ENCODE results near the gene SEMA4C. TPM values are rescaled to one million over a fixed set of nuclear protein-coding genes. Genes with fewer than 3 reads are reported as not detected.
A peak's percentile ranks its signal among the peaks of the same experiment; 100 is the strongest.

The SEMA4C gene
- polyA plus RNA-seq, 3 donors: 0.08 to 5.7 (median 0.21) TPM

DNA sequence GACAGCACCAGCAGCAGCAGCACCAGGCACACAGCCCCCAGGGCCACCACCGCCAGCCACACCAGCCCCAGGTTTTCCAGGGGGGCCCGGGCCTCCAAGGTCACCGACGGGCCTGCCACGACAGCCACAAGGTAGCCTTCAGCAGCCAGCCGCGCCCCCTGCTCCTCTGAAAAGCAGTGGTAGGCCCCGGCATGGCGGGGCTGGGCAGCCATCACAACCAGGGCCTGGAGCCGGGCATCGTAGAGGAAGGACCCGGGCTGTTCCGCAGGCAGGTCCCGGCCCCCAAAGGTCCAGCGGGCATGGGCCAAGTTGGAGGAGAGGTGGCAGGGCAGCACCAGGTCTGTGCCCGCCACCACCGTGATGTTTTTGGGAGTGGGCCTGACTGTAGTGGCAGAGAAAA, 8.8 kb downstream of the SEMA4C start:
- H3K4me3 Mint-ChIP-seq: peak overlapping the region in 1 of 2 donors; percentile 46
- H3K4me2 ChIP-seq (replicated peaks; ENCODE audit: extremely low read depth, low read length, poor library complexity, severe bottlenecking): no peak overlapping the region
- no peak overlapping the region for H3K27ac ChIP-seq (ENCODE audit: low read depth in 1 of 2, low read length in 2 of 2)
- peaks cover 48 to 54% of the 10 kb centered on the region in 2 donors for H3K4me1 ChIP-seq (ENCODE audit: control insufficient read depth in 1 of 2, insufficient read depth in 2 of 2, low read length in 2 of 2)
- peaks cover 10% of the 10 kb centered on the region for H4K20me1 ChIP-seq (ENCODE audit: insufficient read depth, low read length)
- H3K79me2 ChIP-seq (ENCODE audit: insufficient read depth, low read length): peaks cover 13% of the 10 kb centered on the region
- H3K27me3 ChIP-seq (ENCODE audit: control insufficient read depth in 2 of 2, insufficient read depth in 2 of 2, low read length in 2 of 2): peaks cover 0 to 52% of the 10 kb centered on the region in 2 donors
- WGBS (ENCODE audit: insufficient coverage): 98% methylated on average over 8 of the region's 17 CpGs
- no peaks in the 10 kb centered on the region for H3K36me3 ChIP-seq (replicated peaks in 1 of 2; ENCODE audit: control insufficient read depth in 1 of 2, insufficient read depth in 2 of 2, low read length in 2 of 2)
- H2AFZ ChIP-seq (ENCODE audit: insufficient read depth, low read depth, low read length, poor library complexity, severe bottlenecking): no peak overlapping the region
- peaks cover 52% of the 10 kb centered on the region for H3K4me1 Mint-ChIP-seq
- H3K4me3 ChIP-seq (replicated peaks in 1 of 3; ENCODE audit: low read depth in 2 of 3, low read length in 3 of 3): no peak overlapping the region
- H3K36me3 Mint-ChIP-seq: peaks cover 18 to 27% of the 10 kb centered on the region in 2 donors
- intact Hi-C loops (cut with micrococcal nuclease): no loop called here
- TF ChIP-seq, protein P1, sequence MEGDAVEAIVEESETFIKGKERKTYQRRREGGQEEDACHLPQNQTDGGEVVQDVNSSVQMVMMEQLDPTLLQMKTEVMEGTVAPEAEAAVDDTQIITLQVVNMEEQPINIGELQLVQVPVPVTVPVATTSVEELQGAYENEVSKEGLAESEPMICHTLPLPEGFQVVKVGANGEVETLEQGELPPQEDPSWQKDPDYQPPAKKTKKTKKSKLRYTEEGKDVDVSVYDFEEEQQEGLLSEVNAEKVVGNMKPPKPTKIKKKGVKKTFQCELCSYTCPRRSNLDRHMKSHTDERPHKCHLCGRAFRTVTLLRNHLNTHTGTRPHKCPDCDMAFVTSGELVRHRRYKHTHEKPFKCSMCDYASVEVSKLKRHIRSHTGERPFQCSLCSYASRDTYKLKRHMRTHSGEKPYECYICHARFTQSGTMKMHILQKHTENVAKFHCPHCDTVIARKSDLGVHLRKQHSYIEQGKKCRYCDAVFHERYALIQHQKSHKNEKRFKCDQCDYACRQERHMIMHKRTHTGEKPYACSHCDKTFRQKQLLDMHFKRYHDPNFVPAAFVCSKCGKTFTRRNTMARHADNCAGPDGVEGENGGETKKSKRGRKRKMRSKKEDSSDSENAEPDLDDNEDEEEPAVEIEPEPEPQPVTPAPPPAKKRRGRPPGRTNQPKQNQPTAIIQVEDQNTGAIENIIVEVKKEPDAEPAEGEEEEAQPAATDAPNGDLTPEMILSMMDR (IDR thresholded peaks at IDR 0.05): no peak
- peaks cover 0 to 3% (median 0%) of the 10 kb centered on the region in 7 donors for H3K9me3 Mint-ChIP-seq
- H3K27ac Mint-ChIP-seq: no peak overlapping the region
- no peak for DNase-seq
- no peaks in the 10 kb centered on the region for H3K9me3 ChIP-seq (replicated peaks in 1 of 2; ENCODE audit: control insufficient read depth in 1 of 2, insufficient read depth in 1 of 2, low read length in 2 of 2)
- H3K27me3 Mint-ChIP-seq (ENCODE audit: low read depth in 3 of 3): peaks cover 31 to 64% (median 49%) of the 10 kb centered on the region in 3 donors
- no peak overlapping the region for H3K9ac ChIP-seq (ENCODE audit: insufficient read depth, low read length, poor library complexity, severe bottlenecking)

DNA sequence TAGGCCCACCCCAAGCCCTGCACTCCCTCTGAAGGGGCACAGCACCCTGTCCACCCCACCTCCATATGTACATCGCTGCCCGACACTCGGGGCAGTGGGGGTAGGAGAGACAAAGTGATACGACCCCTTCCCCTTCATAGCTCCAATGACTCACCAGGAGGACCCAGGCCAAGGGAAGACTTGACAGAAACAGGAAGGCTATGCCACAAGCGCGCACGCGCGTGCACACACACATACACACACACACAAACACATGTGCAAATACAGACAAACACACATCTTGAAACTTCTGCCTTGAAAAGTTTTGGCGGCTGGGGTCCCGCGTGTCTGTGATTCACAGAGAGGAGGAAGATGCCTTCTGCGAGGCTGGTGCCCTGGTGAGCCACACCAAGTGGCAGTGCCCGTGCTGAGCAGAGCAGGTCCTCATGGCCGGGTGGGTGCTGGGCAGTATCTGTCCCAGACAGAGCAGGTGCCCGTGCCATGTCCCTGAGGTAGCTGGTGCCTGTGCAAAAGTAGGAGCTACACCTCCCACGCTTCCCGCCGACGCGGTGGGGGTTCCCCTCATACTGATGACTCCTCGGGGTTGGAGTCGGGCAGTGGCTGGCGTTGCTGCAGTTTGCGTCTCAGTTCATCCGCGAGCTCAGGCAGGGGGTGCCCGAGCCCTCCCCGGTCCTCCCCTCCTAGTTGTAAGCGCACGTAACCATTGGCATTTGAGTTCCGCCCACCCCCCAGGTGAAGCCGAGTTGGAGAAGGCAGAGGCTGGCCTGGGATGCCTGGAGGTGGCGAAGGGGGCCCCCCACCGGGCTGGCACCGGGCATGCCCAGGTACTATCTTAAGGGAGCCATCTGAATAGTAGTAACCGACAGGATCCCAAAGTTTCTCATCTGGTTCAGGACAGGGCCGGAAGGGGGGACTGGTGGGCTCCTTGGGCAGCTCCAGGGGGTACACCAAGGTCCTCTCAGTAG, 9.5 kb downstream of the SEMA4C start:
- TF ChIP-seq, protein P1 (IDR thresholded peaks at IDR 0.05): no peak
- Histone ChIP-seq H3K27me3 (ENCODE audit: control insufficient read depth in 2 of 2, insufficient read depth in 2 of 2, low read length in 2 of 2) (peaks cover 0 to 44% of the 10 kb centered on the region in 2 donors), H2AFZ (ENCODE audit: insufficient read depth, low read depth, low read length, poor library complexity, severe bottlenecking) (no peak overlapping the region), H3K4me1 (ENCODE audit: control insufficient read depth in 1 of 2, insufficient read depth in 2 of 2, low read length in 2 of 2) (peaks cover 45 to 48% of the 10 kb centered on the region in 2 donors), H4K20me1 (ENCODE audit: insufficient read depth, low read length) (peaks cover 3% of the 10 kb centered on the region), H3K9ac (ENCODE audit: insufficient read depth, low read length, poor library complexity, severe bottlenecking) (no peak overlapping the region), H3K4me3 (replicated peaks in 1 of 3; ENCODE audit: low read depth in 2 of 3, low read length in 3 of 3) (no peak overlapping the region), H3K79me2 (ENCODE audit: insufficient read depth, low read length) (peaks cover 17% of the 10 kb centered on the region), H3K27ac (ENCODE audit: low read depth in 1 of 2, low read length in 2 of 2) (no peak overlapping the region), H3K36me3 (replicated peaks in 1 of 2; ENCODE audit: control insufficient read depth in 1 of 2, insufficient read depth in 2 of 2, low read length in 2 of 2) (no peaks in the 10 kb centered on the region), H3K4me2 (replicated peaks; ENCODE audit: extremely low read depth, low read length, poor library complexity, severe bottlenecking) (no peak overlapping the region), H3K9me3 (replicated peaks in 1 of 2; ENCODE audit: control insufficient read depth in 1 of 2, insufficient read depth in 1 of 2, low read length in 2 of 2) (no peaks in the 10 kb centered on the region)
- peak in 1 of 3 donors; percentile 56 for DNase-seq
- intact Hi-C loops (cut with micrococcal nuclease): no loop called here
- Mint-ChIP-seq H3K4me1 (peaks cover 47% of the 10 kb centered on the region), H3K27ac (peak overlapping the region in 1 of 7 donors; percentile 25), H3K9me3 (peaks cover 0 to 3% (median 0%) of the 10 kb centered on the region in 7 donors), H3K36me3 (peaks cover 14 to 22% of the 10 kb centered on the region in 2 donors), H3K27me3 (ENCODE audit: low read depth in 3 of 3) (peaks cover 25 to 56% (median 43%) of the 10 kb centered on the region in 3 donors), H3K4me3 (peak overlapping the region in 1 of 2 donors; percentile 43)
- WGBS (ENCODE audit: insufficient coverage): 73% methylated on average over 32 of the region's 38 CpGs

Measured in CD14-positive monocyte (primary cell).